Pancreas (tissue), 10 donors: ENCODE measurements around the gene TEDC2. TPM values are rescaled to one million over a fixed set of nuclear protein-coding genes. Genes with fewer than 3 reads are reported as not detected.

Experiments
- ATAC-seq, 4 donors: fragments of 200-7000 bp; cut with Tn5 transposase; one replicate each; pipeline versions ENCODE4 v1.8.0 to v1.9.1; 2020; ENCODE audit warnings: mild to moderate bottlenecking in 4 of 4, moderate library complexity in 4 of 4
- DNase-seq, 6 donors: peaks; one replicate each; pipeline ENCODE4 v3.0.0-alpha.2; 2020
- FAIRE-seq: peaks from 2 replicates; lab custom pipeline; 2012; peaks lifted over from hg19 to GRCh38; lab: Jason Lieb, UNC
- H3K27ac ChIP-seq, 4 donors: fragments of 200-600 bp; sonication (generic); 1 replicate in 3 of 4; 2 replicates in 1 of 4; pipeline versions ENCODE4 v1.5.0 to v1.8.0; 2020
- H3K27me3 ChIP-seq, 4 donors: fragments of 200-600 bp; one replicate each; pipeline ENCODE4 v1.8.0; 2021
- H3K36me3 ChIP-seq, 3 donors: fragments of 200-600 bp; sonication (generic) in 1 of 3; one replicate each; pipeline versions ENCODE4 v1.5.0 to v1.8.0; 2020 to 2021
- H3K4me1 ChIP-seq, 3 donors: fragments of 200-600 bp; one replicate each; pipeline ENCODE4 v1.8.0; 2021
- H3K4me3 ChIP-seq, 4 donors: fragments of 200-600 bp; sonication (generic) in 2 of 4; one replicate each; pipeline versions ENCODE4 v1.5.0 to v1.8.0; 2020 to 2021
- H3K9me3 ChIP-seq, 4 donors: fragments of 200-600 bp; one replicate each; pipeline ENCODE4 v1.8.0; 2021
- WGBS, 2 donors: extraction: QIAGEN DNeasy Blood & Tissue Kit; methylation state at CpG; one replicate each; pipeline ENCODE4 v1.1.7; 2013; 5-methylcytosine and 5-hydroxymethylcytosine counted together
- intact Hi-C, 3 donors: fragments of 100-400 bp; cut with DNase I; formaldehyde crosslinking; loops; one replicate each; pipeline versions ENCODE4 v1.11.1 to v1.14.2; 2022
- polyA plus RNA-seq, 2 donors: library from polyadenylated mRNA; stranded (reverse); fragments of 200-250 nt; gene quantifications; one replicate each; pipeline ENCODE4 v1.2.3, GENCODE V29; 2013
- total RNA-seq, 6 donors: library from RNA; stranded (reverse); fragmentation: NEBNext Ultra II Directional in 4 of 6; extraction: Animal tissue kit (Norgen Biotek cat#: 25700) in 4 of 6; gene quantifications; one replicate each; pipeline versions ENCODE4 v1.2.1 to v1.2.4, GENCODE V29; 2021 to 2023
- TF ChIP-seq, protein P1 (sequence below), 4 donors: fragments of 200-600 bp; sonication (generic) in 3 of 4; IDR thresholded peaks; one replicate each; pipeline versions ENCODE4 v1.5.0 to v1.8.0; 2021; ENCODE audit warnings: antibody characterized with exemption in 4 of 4
- donor health status: healthy with polysubstance abuse.
- donor health status: DM: no; HTN: no; CAD: no; lungs with moderate emphysema.
- donor health status: DM: no; HTN: no; CAD: no.
- donor health status: control.
- donor health status: control.
- donor health status: Bipolar disorder and iron deficiency.
- donor health status: DM: yes; HTN: yes; CAD: no.
- donor health status: DM: no; HTN: no; CAD: no.
- donor health status: DM: no; HTN: no; CAD: no.
- donor health status: DM: yes; HTN: yes; CAD: no.

The TEDC2 gene
- total and polyA plus RNA-seq, 8 donors, result 0.16 to 1.4 (median 0.81) TPM; not detected in 1

DNA sequence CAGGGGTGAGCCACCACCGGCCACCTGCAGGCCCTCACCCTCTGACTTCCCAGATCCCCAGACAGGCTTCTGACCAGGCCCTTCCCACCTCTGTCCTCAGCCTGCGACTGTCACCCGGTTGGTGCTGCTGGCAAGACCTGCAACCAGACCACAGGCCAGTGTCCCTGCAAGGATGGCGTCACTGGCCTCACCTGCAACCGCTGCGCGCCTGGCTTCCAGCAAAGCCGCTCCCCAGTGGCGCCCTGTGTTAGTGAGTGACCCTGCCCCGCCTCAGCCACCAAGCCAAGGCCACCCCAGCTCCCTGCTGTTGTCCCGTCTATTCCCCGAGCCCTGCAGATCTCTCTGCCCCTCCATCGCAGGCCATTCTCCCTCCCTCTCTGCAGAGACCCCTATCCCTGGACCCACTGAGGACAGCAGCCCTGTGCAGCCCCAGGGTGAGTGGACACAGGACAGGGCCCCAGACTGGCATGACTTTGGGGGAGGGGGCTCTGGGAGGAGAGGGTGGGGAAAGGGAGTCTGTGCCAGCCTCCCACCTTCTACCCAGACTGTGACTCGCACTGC lies 13.1 kb downstream of the TEDC2 start:
- TF ChIP-seq, protein P1, sequence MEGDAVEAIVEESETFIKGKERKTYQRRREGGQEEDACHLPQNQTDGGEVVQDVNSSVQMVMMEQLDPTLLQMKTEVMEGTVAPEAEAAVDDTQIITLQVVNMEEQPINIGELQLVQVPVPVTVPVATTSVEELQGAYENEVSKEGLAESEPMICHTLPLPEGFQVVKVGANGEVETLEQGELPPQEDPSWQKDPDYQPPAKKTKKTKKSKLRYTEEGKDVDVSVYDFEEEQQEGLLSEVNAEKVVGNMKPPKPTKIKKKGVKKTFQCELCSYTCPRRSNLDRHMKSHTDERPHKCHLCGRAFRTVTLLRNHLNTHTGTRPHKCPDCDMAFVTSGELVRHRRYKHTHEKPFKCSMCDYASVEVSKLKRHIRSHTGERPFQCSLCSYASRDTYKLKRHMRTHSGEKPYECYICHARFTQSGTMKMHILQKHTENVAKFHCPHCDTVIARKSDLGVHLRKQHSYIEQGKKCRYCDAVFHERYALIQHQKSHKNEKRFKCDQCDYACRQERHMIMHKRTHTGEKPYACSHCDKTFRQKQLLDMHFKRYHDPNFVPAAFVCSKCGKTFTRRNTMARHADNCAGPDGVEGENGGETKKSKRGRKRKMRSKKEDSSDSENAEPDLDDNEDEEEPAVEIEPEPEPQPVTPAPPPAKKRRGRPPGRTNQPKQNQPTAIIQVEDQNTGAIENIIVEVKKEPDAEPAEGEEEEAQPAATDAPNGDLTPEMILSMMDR (IDR thresholded peaks at IDR 0.05), result no peak
- H3K36me3 ChIP-seq, result no peaks in the 10 kb centered on the region
- H3K27ac ChIP-seq, result no peak overlapping the region
- H3K27me3 ChIP-seq, result peaks cover 0 to 5% (median 0%) of the 10 kb centered on the region in 4 donors
- no peaks in the 10 kb centered on the region for H3K9me3 ChIP-seq
- H3K4me1 ChIP-seq, result peaks cover 14 to 43% (median 20%) of the 10 kb centered on the region in 3 donors
- intact Hi-C loops, result no loop called here
- H3K4me3 ChIP-seq, result no peak overlapping the region
- ATAC-seq (no peak), FAIRE-seq (no peak), DNase-seq (peak in 2 of 6 donors; percentile 30 to 81)
- WGBS, 2 donors, result 81 to 88% methylated on average over 13 to 14 of the region's 14 CpGs

DNA sequence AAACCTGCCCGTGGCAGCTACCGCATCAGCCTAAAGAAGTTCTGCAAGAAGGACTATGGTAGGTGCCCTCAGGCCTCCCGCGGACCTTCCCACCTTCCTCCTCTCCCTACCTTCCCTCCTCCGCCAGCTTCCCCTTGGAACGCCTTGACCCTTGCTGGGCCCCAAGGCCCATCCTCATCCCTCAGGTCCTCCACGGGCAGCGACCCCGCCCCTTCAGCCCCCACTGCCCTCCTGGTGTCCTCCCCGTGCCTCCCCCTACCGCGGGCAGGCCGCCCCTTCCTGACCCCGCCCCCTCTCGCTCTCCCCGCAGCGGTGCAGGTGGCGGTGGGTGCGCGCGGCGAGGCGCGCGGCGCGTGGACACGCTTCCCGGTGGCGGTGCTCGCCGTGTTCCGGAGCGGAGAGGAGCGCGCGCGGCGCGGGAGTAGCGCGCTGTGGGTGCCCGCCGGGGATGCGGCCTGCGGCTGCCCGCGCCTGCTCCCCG lies 13.6 kb downstream of the TEDC2 start:
- no peak overlapping the region for H3K27ac ChIP-seq
- TF ChIP-seq, protein P1 (IDR thresholded peaks at IDR 0.05), result no peak
- intact Hi-C loops, result no loop called here
- H3K27me3 ChIP-seq, result peaks cover 0 to 5% (median 0%) of the 10 kb centered on the region in 4 donors
- 5 to 11% methylated on average over 26 to 49 of the region's 49 CpGs for WGBS, 2 donors
- peaks cover 16 to 41% (median 20%) of the 10 kb centered on the region in 3 donors for H3K4me1 ChIP-seq
- peak overlapping the region in 3 of 4 donors; percentile 59 to 92 (median 70) for H3K4me3 ChIP-seq
- no peak for ATAC-seq
- H3K9me3 ChIP-seq, result no peaks in the 10 kb centered on the region
- FAIRE-seq, result no peak
- H3K36me3 ChIP-seq, result no peaks in the 10 kb centered on the region
- peak in 2 of 6 donors; percentile 69 to 84 for DNase-seq

GRCh38 chr16:2473999-2474876 lies 14.3 kb downstream of the TEDC2 start:
- WGBS, 2 donors, result 0 to 1% methylated on average over 85 to 100 of the region's 100 CpGs
- TF ChIP-seq, protein P1 (IDR thresholded peaks at IDR 0.05), result peak in 1 of 4 donors; percentile 11
- Histone ChIP-seq H3K36me3 (no peaks in the 10 kb centered on the region), H3K27me3 (peaks cover 0 to 5% (median 0%) of the 10 kb centered on the region in 4 donors), H3K4me1 (peaks cover 16 to 36% (median 20%) of the 10 kb centered on the region in 3 donors), H3K27ac (peak overlapping the region; percentile 74 to 81 (median 76)), H3K9me3 (no peaks in the 10 kb centered on the region), H3K4me3 (peak overlapping the region; percentile 59 to 92 (median 67))
- intact Hi-C loops, result no loop called here
- DNase-seq (peak in 4 of 6 donors; percentile 61 to 85 (median 80)), ATAC-seq (peak; percentile 63 to 72 (median 66)), FAIRE-seq (no peak)

DNA sequence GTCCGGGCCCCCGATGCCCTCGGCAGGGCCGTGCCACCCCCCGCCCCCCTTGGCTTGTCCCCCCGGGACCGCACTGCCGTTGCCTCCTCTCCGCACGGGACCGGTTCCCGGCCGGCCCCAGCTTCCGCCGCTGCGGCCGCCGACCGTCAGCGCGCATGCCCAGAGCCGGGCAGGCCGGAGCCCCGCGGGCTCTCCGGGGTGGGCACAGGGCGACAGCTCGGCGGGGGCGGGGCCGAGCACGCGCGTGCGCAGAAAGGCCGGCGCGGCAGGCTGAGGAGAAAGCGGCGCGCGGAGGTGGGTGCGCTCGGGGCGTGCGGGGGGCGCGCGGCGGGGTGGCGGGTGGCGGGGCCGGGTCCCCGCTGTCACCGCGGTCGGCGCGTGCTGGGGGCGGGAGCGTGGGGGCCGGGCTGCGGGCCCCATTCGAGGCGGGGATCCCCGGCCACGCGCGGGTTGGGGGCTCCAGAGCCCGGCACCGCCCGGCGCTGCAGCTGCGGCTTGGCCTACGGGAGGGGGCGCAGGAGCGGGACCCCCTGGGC lies 15.0 kb downstream of the TEDC2 start, which contains the start of gene TBC1D24:
TSS of gene TBC1D24 (plus strand) at position 251 of the 536 bp plus-strand sequence. CDS start 21,022 bp downstream, outside the sequence.
- ATAC-seq (peak; percentile 75 to 88 (median 86)), DNase-seq (peak; percentile 81 to 97 (median 92)), FAIRE-seq (no peak)
- H3K36me3 ChIP-seq, result no peaks in the 10 kb centered on the region
- intact Hi-C loops, result no loop called here
- H3K27ac ChIP-seq, result peak within 1 kb of the TSS; percentile 76 to 85 (median 79)
- H3K9me3 ChIP-seq, result no peaks in the 10 kb centered on the region
- TF ChIP-seq, protein P1 (IDR thresholded peaks at IDR 0.05), result no peak
- WGBS, 2 donors, result 0 to 1% methylated on average over 32 to 77 of the region's 77 CpGs
- H3K4me1 ChIP-seq, result peaks cover 16 to 36% (median 21%) of the 10 kb centered on the region in 3 donors
- peaks cover 0 to 5% (median 0%) of the 10 kb centered on the region in 4 donors for H3K27me3 ChIP-seq
- peak within 1 kb of the TSS; percentile 59 to 92 (median 67) for H3K4me3 ChIP-seq
